Measurements from ENCODE around the gene OPCML.

DNA sequence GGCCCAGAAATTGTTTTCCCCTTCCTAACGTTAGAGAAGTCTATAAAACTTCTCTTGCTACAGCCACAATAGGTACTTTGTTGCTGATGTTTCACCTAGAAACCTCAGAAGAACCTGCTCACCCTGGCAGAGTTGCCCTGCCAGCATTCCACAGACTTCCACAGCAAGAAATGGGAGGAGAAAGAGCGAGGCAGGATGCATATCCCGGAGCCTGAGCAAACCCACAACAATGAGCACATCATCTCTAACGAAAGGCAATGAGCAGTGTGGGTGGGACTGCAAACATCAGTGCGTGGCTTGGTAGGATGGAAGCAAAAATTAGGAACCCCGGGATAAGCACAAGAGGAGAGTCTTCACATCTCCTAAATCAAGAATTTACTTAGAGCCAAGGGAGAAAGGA is 892.3 kb downstream of the OPCML start:
- TF ChIP-seq, protein P1, sequence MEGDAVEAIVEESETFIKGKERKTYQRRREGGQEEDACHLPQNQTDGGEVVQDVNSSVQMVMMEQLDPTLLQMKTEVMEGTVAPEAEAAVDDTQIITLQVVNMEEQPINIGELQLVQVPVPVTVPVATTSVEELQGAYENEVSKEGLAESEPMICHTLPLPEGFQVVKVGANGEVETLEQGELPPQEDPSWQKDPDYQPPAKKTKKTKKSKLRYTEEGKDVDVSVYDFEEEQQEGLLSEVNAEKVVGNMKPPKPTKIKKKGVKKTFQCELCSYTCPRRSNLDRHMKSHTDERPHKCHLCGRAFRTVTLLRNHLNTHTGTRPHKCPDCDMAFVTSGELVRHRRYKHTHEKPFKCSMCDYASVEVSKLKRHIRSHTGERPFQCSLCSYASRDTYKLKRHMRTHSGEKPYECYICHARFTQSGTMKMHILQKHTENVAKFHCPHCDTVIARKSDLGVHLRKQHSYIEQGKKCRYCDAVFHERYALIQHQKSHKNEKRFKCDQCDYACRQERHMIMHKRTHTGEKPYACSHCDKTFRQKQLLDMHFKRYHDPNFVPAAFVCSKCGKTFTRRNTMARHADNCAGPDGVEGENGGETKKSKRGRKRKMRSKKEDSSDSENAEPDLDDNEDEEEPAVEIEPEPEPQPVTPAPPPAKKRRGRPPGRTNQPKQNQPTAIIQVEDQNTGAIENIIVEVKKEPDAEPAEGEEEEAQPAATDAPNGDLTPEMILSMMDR (conservative IDR thresholded peaks at IDR 0.05; ENCODE audit: low read depth, low read length), result no peak
- no peak for TF ChIP-seq EZH2 (IDR thresholded peaks at IDR 0.05; ENCODE audit: borderline replicate concordance, low read depth, low read length, poor library complexity, severe bottlenecking)

Data from A673 (cell line).